GM19455 (cell line): Measurements from ENCODE around the gene C21orf91.

ENCODE experiments used
- ATAC-seq: cut with Tn5 transposase; IDR thresholded peaks from one replicate; pipeline ENCODE4 v1.9.1; 2021; ENCODE audit not compliant: unreplicated experiment

Gene C21orf91

GRCh38 chr21:17798796-17799195 lies 20.4 kb downstream of the C21orf91 start:
- no peak for ATAC-seq

- no peak for ATAC-seq
Measured at GRCh38 chr21:17797967-17798366, 21.2 kb downstream of the C21orf91 start.

- ATAC-seq, result no peak
Measured at GRCh38 chr21:17796503-17796902, 22.7 kb downstream of the C21orf91 start.

GRCh38 chr21:17796037-17796403 lies 23.1 kb downstream of the C21orf91 start:
- ATAC-seq, result no peak

- ATAC-seq, result no peak
Measured at GRCh38 chr21:17795146-17796036, 23.8 kb downstream of the C21orf91 start.

- no peak for ATAC-seq
Measured at GRCh38 chr21:17794518-17795145, 24.5 kb downstream of the C21orf91 start.

GRCh38 chr21:17793246-17794123 lies 25.7 kb downstream of the C21orf91 start:
- ATAC-seq, result no peak

GRCh38 chr21:17789656-17790055 lies 29.5 kb downstream of the C21orf91 start:
- ATAC-seq, result no peak

- ATAC-seq, result no peak
Measured at GRCh38 chr21:17789069-17789468, 30.1 kb downstream of the C21orf91 start.

- ATAC-seq, result no peak
Measured at GRCh38 chr21:17786851-17787181, 32.3 kb downstream of the C21orf91 start.

- no peak for ATAC-seq
Measured at GRCh38 chr21:17786071-17786850, 32.9 kb downstream of the C21orf91 start.

GRCh38 chr21:17785403-17785788 lies 33.8 kb downstream of the C21orf91 start:
- no peak for ATAC-seq

GRCh38 chr21:17784604-17785402 lies 34.4 kb downstream of the C21orf91 start:
- ATAC-seq, result peak; percentile 55

- ATAC-seq, result peak; percentile 59
Measured at GRCh38 chr21:17784180-17784598, 35.0 kb downstream of the C21orf91 start.

- peak; percentile 31 for ATAC-seq
Measured at GRCh38 chr21:17783481-17784179, 35.5 kb downstream of the C21orf91 start.

GRCh38 chr21:17783003-17783402 lies 36.2 kb downstream of the C21orf91 start:
- no peak for ATAC-seq

- ATAC-seq, result no peak
Measured at GRCh38 chr21:17782051-17782450, 37.1 kb downstream of the C21orf91 start.

- ATAC-seq, result no peak
Measured at GRCh38 chr21:17781524-17781923, 37.6 kb downstream of the C21orf91 start.

GRCh38 chr21:17780539-17780938 lies 38.6 kb downstream of the C21orf91 start:
- peak; percentile 27 for ATAC-seq
